GM18909 (cell line): Measurements from ENCODE around the gene TNFAIP2.

Experiments used
- ATAC-seq: cut with Tn5 transposase; IDR thresholded peaks from one replicate; pipeline ENCODE4 v1.9.1; 2021; ENCODE audit warnings: mild to moderate bottlenecking; ENCODE audit not compliant: unreplicated experiment, poor library complexity

The TNFAIP2 gene, protein sequence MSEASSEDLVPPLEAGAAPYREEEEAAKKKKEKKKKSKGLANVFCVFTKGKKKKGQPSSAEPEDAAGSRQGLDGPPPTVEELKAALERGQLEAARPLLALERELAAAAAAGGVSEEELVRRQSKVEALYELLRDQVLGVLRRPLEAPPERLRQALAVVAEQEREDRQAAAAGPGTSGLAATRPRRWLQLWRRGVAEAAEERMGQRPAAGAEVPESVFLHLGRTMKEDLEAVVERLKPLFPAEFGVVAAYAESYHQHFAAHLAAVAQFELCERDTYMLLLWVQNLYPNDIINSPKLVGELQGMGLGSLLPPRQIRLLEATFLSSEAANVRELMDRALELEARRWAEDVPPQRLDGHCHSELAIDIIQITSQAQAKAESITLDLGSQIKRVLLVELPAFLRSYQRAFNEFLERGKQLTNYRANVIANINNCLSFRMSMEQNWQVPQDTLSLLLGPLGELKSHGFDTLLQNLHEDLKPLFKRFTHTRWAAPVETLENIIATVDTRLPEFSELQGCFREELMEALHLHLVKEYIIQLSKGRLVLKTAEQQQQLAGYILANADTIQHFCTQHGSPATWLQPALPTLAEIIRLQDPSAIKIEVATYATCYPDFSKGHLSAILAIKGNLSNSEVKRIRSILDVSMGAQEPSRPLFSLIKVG

GRCh38 chr14:103122947-103123633, at the start of gene TNFAIP2:
Gene TNFAIP2 (plus strand): TSS chr14:103123461. CDS start chr14:103126458, 2,997 bp downstream.
- no peak for ATAC-seq

GRCh38 chr14:103073876-103074728, 49.2 kb upstream of the TNFAIP2 start:
- ATAC-seq, result no peak

DNA sequence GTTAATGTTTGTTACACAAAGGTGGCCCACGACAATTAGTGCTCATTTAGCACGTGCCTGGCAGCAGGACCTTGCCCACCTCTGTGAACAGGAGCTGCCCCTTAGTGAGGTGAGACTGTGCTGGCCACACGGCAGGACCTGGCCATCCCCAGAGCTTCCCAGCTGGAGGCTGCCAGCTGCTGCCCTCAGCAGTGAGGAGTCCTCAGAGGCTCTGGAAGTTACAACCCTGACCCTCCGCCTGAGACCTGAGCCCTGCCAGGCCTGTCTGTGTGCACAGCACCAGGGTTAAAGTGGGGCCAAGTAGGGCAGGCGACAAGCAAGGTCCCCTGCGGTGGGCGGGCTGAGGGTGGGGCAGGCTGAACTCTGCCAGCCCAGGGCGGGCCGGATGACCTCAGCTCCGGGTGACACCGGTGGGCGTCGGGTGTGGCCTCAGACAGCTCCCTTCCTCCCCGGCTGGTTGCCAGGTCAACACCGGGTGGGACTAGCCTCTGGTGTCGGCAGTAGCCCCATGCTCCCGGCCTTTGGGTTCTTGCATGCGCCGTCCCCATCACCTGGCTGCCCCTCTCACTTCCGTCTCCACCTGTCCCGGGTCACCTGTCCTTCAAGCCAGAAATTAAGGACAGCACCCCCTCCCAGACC, 48.4 kb upstream of the TNFAIP2 start:
- peak; percentile 2 for ATAC-seq

DNA sequence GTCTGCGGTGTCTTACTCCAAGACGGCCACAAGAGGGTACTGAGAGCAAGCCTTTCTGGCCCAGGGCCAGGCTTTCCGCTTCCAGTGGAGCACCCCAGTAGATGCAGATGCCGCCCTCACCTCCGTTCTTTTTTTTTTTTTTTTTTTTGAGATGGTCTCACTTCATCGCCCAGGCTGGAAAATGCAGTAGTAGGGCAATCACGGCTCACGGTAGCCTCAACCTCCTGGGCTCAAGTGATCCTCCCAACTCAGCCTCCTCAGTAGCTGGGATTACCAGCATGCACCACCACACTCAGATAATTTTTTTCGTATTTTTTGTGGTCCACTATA, 44.9 kb upstream of the TNFAIP2 start:
- ATAC-seq, result no peak

GRCh38 chr14:103078860-103079587, 44.2 kb upstream of the TNFAIP2 start:
- no peak for ATAC-seq

- no peak for ATAC-seq
Measured at GRCh38 chr14:103081951-103082350, 41.3 kb upstream of the TNFAIP2 start.

GRCh38 chr14:103084021-103084919, 39.0 kb upstream of the TNFAIP2 start, which contains the start of gene LBHD2:
Gene LBHD2 (plus strand): TSS chr14:103084210. CDS start chr14:103086013, 1,803 bp downstream.
- ATAC-seq, result no peak

DNA sequence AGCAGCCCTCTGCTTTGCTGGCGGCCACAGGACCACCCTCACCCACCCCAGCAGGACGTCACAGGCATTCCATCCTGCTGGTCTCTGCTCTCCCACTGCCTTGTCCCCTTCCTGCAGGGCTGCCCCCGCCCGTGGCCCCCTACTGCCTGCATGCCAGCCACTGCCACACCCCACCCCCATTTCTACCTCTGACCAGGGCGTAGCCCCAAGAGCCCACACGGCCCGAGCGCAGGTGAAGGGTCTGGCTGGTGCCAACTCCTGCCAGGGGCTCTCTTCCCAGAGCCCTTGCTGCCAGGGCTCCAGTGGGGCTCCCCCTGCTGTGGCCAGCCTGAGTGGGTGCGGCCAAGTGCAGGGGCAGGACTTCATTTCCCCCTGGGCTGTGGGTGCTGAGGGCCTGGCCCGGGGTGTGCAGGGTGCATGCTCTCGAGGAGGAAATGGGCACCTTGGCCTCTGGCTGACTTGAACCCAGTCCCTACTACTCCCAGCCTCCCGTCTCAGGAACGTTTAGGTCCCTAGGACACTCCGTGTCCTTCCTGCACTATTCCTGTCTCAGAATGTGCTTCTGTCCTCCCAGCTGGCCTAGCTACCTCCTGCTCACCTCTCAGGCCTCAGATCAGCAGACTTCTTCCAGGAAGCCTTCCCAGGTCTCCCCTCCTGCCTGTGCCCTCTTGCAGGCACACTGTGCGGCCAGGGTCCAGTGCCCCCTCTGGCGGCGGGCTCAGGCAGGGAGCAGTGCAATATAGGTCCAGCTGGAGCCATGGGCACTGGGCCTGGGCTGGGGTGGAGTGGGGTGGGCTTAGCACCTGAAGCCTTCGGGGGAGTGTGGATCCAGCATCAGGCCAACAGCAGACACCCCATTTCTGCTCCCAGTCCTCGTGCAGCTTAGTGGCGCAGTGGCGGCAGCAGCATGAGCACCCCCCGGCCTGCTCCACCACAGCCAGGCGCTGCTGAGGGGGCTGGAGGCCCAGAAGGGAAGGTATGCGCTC, 37.9 kb upstream of the TNFAIP2 start:
- no peak for ATAC-seq

GRCh38 chr14:103086771-103087342, 36.4 kb upstream of the TNFAIP2 start:
- ATAC-seq, result no peak

GRCh38 chr14:103087343-103087835, 35.9 kb upstream of the TNFAIP2 start:
- no peak for ATAC-seq

GRCh38 chr14:103088921-103089320, 34.3 kb upstream of the TNFAIP2 start:
- ATAC-seq, result no peak

GRCh38 chr14:103089386-103090335, 33.6 kb upstream of the TNFAIP2 start:
- no peak for ATAC-seq

- no peak for ATAC-seq
Measured at GRCh38 chr14:103090481-103091020, 32.7 kb upstream of the TNFAIP2 start.

DNA sequence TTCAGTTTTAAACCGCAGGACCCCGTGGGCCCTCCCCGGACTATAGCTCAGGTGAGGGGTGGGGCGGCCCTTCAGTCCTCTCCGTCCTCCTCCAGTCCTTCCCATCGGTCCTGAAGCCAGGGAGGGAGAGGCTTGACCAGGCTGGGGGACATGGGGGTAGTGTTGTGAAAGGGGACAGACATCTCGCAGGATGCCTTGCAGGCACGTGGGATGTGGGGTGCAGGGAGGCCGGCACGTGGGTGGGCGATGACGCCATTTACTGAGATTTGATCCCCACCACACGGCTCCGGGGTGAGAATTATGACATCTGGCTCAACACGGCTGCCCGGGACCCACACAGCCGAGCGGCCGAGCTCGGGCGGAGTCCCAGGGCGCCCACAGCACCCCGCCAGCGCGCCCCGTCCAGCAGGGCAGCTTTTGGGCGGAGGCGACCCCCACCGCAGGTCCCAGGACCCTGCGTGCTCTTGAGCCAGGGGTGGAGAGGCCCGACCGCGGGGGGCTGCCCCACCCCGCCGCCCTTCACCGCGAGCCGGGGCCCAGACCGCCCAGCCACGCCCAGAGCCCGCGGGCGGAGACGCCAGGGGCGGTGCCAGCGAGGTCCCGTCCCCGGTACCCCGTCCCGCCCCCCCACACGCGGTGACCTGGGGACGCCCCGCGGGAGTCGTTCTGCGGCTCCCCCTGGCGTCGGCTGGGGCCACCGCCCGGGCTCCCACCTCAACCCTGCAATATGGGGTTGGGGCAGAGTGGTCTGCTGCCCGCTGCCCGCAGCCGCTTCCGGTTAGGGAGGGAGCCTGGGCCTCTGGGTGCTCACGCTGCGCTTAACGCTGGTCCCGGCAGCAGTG, 32.0 kb upstream of the TNFAIP2 start:
- ATAC-seq, result peak; percentile 48
